GM13977 (cell line): ENCODE measurements around the gene ARHGEF9.
A peak's percentile ranks its signal among the peaks of the same experiment; 100 is the strongest.

Experiments used
- DNase-seq: peaks from one replicate; pipeline ENCODE4 v3.0.0; 2012; ENCODE audit warnings: low spot score
- CTCF ChIP-seq: IDR thresholded peaks from 2 replicates; pipeline ENCODE4 v1.5.1; 2012; ENCODE audit warnings: mild to moderate bottlenecking, control low read depth; ENCODE audit not compliant: insufficient read depth; ENCODE audit errors: extremely low read depth, missing control alignments
- in situ Hi-C: fragments of 300-500 bp; cut with MboI; formaldehyde crosslinking; loops from one replicate; pipeline ENCODE4 v1.12.0; 2022; ENCODE audit warnings: low sequenced_read_pairs, low pct_unique_long_range_greater_than_20kb, mixed read lengths, inconsistent platforms; ENCODE audit not compliant: unreplicated experiment

The ARHGEF9 gene

GRCh38 chrX:63758011-63758410 lies 27.0 kb downstream of the ARHGEF9 start:
- no peak for DNase-seq
- no peak for TF ChIP-seq CTCF
- in situ Hi-C loops, result no loop called here

- in situ Hi-C loops, result no loop called here
- DNase-seq, result no peak
- no peak for TF ChIP-seq CTCF
Observed at GRCh38 chrX:63755892-63756291, 29.1 kb downstream of the ARHGEF9 start.

GRCh38 chrX:63754860-63755579 lies 30.0 kb downstream of the ARHGEF9 start:
- TF ChIP-seq CTCF, result no peak
- peak; percentile 69 for DNase-seq
- in situ Hi-C loops, result no loop called here

GRCh38 chrX:63754136-63754859 lies 30.7 kb downstream of the ARHGEF9 start:
- no peak for TF ChIP-seq CTCF
- no peak for DNase-seq

GRCh38 chrX:63751481-63751880 lies 33.5 kb downstream of the ARHGEF9 start:
- in situ Hi-C loops, result no loop called here
- no peak for TF ChIP-seq CTCF
- DNase-seq, result no peak

More at GRCh38 chrX:63754136-63754859, 30.7 kb downstream of the ARHGEF9 start:
- in situ Hi-C loops, result no loop called here

GRCh38 chrX:63750811-63751210 lies 34.2 kb downstream of the ARHGEF9 start:
- in situ Hi-C loops, result no loop called here
- no peak for TF ChIP-seq CTCF
- no peak for DNase-seq
